ENCODE data around the gene PHLDB1. TPM values are rescaled to one million over a fixed set of nuclear protein-coding genes. Genes with fewer than 3 reads are reported as not detected.

Gene PHLDB1
- total and polyA plus RNA-seq, 2 donors (not counting 3 experiments of a cell fraction or from before 2014, with no cell fraction given) = 99.7 to 183 TPM

GRCh38 chr11:118614511-118614910 lies 7.1 kb downstream of the PHLDB1 start:
- no peak for TF ChIP-seq POLR2A (IDR thresholded peaks at IDR 0.05; ENCODE audit: low read depth, low read length)
- no peak for TF ChIP-seq FOS (IDR thresholded peaks at IDR 0.05; ENCODE audit: borderline replicate concordance, insufficient read depth, low read length)
- no peak for TF ChIP-seq GATA2 (IDR thresholded peaks at IDR 0.05; ENCODE audit: insufficient read depth, insufficient read length, low read depth, low read length)
- no peak for TF ChIP-seq POLR2AphosphoS5 (IDR thresholded peaks at IDR 0.05; ENCODE audit: insufficient read depth, low read depth, low read length)
- no peak for TF ChIP-seq EZH2 (IDR thresholded peaks at IDR 0.05; ENCODE audit: borderline replicate concordance, low read depth, low read length, severe bottlenecking)
- no peak for TF ChIP-seq CTCF (IDR thresholded peaks at IDR 0.05; ENCODE audit: extremely low read depth in 1 of 2, insufficient read depth in 1 of 2, low read depth in 1 of 2, low read length in 2 of 2)
- no peak for TF ChIP-seq MAX (IDR thresholded peaks at IDR 0.05; ENCODE audit: insufficient read depth, insufficient read length)
- TF ChIP-seq JUN (IDR thresholded peaks at IDR 0.05; ENCODE audit: borderline replicate concordance, insufficient read depth, insufficient read length, low read depth) = no peak
- no peak for TF ChIP-seq MYC (IDR thresholded peaks at IDR 0.05; ENCODE audit: low read depth, low read length)
- no peaks in the 10 kb centered on the region for H3K27me3 ChIP-seq (ENCODE audit: control insufficient read depth in 2 of 2, insufficient read depth in 2 of 2, low read length in 2 of 2)
- H4K20me1 ChIP-seq (replicated peaks; ENCODE audit: control insufficient read depth, extremely low read depth, insufficient read depth, low read length) = no peaks in the 10 kb centered on the region
- peaks cover 39% of the 10 kb centered on the region for H3K79me2 ChIP-seq (ENCODE audit: control insufficient read depth, insufficient read depth, low read length)
- H3K9ac ChIP-seq (replicated peaks; ENCODE audit: extremely low read depth, insufficient read depth, low read length) = no peak overlapping the region
- intact Hi-C loops (cut with micrococcal nuclease) = loop anchor here (5.0 kb wide), 1 partner anchor 178 kb away; the partner anchor contains the start of gene DDX6
- POLR2A ChIA-PET = no interaction called here
- DNase-seq (ENCODE audit: low read depth, low spot score) = no peak
- H3K9me3 ChIP-seq (replicated peaks; ENCODE audit: control insufficient read depth, insufficient read depth, low read length) = no peaks in the 10 kb centered on the region
- dilution Hi-C loops (cut with MboI; ENCODE audit: extremely low pct_ligation_motif_present, low sequenced_read_pairs) = no loop called here
- no peaks in the 10 kb centered on the region for H3K9me1 ChIP-seq (replicated peaks; ENCODE audit: control insufficient read depth, extremely low read depth, insufficient read depth, low read length)
- H3K36me3 ChIP-seq (ENCODE audit: control insufficient read depth in 2 of 2, extremely low read depth in 1 of 2, insufficient read depth in 2 of 2, low read length in 2 of 2) = peaks cover 10 to 21% of the 10 kb centered on the region in 2 experiments
- no peak overlapping the region for H2AFZ ChIP-seq (ENCODE audit: low read depth, low read length)
- FAIRE-seq = no peak
- BruUV-seq (replicated peaks) = no TSS peak
- no peak overlapping the region for H3K4me2 ChIP-seq (ENCODE audit: insufficient read depth, low read length)
- H3K27ac ChIP-seq (ENCODE audit: insufficient read depth, low read depth, low read length) = no peak overlapping the region
- no peak overlapping the region for H3K4me3 ChIP-seq (replicated peaks in 1 of 3; ENCODE audit: insufficient read depth in 1 of 3, low read depth in 1 of 3, low read length in 3 of 3)
- peaks cover 71% of the 10 kb centered on the region for H3K4me1 ChIP-seq (ENCODE audit: control insufficient read depth, extremely low read depth, insufficient read depth, low read length)
- CTCF ChIA-PET = no interaction called here
